GM20431 (cell line): Measurements from ENCODE around the gene GPN2.
"Not testable (repeated sequence)": the region's sequence is repeated elsewhere in the genome, so short reads cannot be mapped to it uniquely, and the experiment has no call there.

Experiments
- in situ Hi-C: fragments of 300-500 bp; cut with MseI, MboI; formaldehyde crosslinking; loops from one replicate; pipeline ENCODE4 v1.15.0; 2020; ENCODE audit warnings: low sequenced_read_pairs; ENCODE audit not compliant: unreplicated experiment

The GPN2 gene

GRCh38 chr1:26861286-26861701 is 28.8 kb downstream of the GPN2 start:
- in situ Hi-C loops, result no loop called here

GRCh38 chr1:26858891-26859640 is 31.0 kb downstream of the GPN2 start:
- in situ Hi-C loops, result no loop called here

GRCh38 chr1:26858160-26858559 is 31.9 kb downstream of the GPN2 start:
- in situ Hi-C loops, result no loop called here

GRCh38 chr1:26857473-26858060 is 32.5 kb downstream of the GPN2 start:
- in situ Hi-C loops, result no loop called here

- in situ Hi-C loops, result no loop called here
These were observed 33.2 kb downstream of the GPN2 start for GRCh38 chr1:26856604-26857469.

- in situ Hi-C loops, result no loop called here
These were observed 33.9 kb downstream of the GPN2 start for GRCh38 chr1:26856181-26856580.

- in situ Hi-C loops, result no loop called here
These were observed 34.4 kb downstream of the GPN2 start for GRCh38 chr1:26855636-26856035.

GRCh38 chr1:26854906-26855305 is 35.2 kb downstream of the GPN2 start:
- in situ Hi-C loops, result no loop called here

GRCh38 chr1:26853600-26853999 is 36.5 kb downstream of the GPN2 start:
- in situ Hi-C loops, result no loop called here

- in situ Hi-C loops, result no loop called here
These were observed 36.9 kb downstream of the GPN2 start for GRCh38 chr1:26853156-26853555.

- in situ Hi-C loops, result no loop called here
These were observed 37.4 kb downstream of the GPN2 start for GRCh38 chr1:26852701-26853100.

- in situ Hi-C loops, result no loop called here
These were observed 38.9 kb downstream of the GPN2 start for GRCh38 chr1:26851106-26851684.

GRCh38 chr1:26848941-26849774 is 40.9 kb downstream of the GPN2 start:
- in situ Hi-C loops, result no loop called here

- in situ Hi-C loops, result no loop called here
These were observed 41.6 kb downstream of the GPN2 start for GRCh38 chr1:26848499-26848898.

- in situ Hi-C loops, result not testable (repeated sequence)
These were observed 42.3 kb downstream of the GPN2 start for GRCh38 chr1:26847826-26848225.

- in situ Hi-C loops, result no loop called here
These were observed 45.5 kb downstream of the GPN2 start for GRCh38 chr1:26844424-26845196.

GRCh38 chr1:26839779-26840178 is 50.3 kb downstream of the GPN2 start:
- in situ Hi-C loops, result no loop called here

- in situ Hi-C loops, result no loop called here
These were observed 50.8 kb downstream of the GPN2 start for GRCh38 chr1:26839339-26839722.
